Bronchial epithelial cell (primary cell): ENCODE results near the gene TOP1. TPM values are rescaled to one million over a fixed set of nuclear protein-coding genes. Genes with fewer than 3 reads are reported as not detected.

Experiments used
- DNase-seq: peaks from one replicate; pipeline ENCODE4 v3.0.0-alpha.2; 2010; ENCODE audit warnings: low read depth
- FAIRE-seq: peaks from 2 replicates; lab custom pipeline; 2011; peaks lifted over from hg19 to GRCh38; lab: Jason Lieb, UNC
- H3K27me3 ChIP-seq: 2 replicates; pipeline ENCODE4 v1.5.1; 2011; ENCODE audit warnings: low read length; ENCODE audit not compliant: control insufficient read depth, insufficient read depth
- H3K36me3 ChIP-seq: 2 replicates; pipeline ENCODE4 v1.5.1; 2011; ENCODE audit warnings: low read length; ENCODE audit not compliant: control insufficient read depth, insufficient read depth
- H3K4me3 ChIP-seq: 2 replicates; pipeline ENCODE4 v1.5.1; 2011; ENCODE audit warnings: mild to moderate bottlenecking, low read depth, low read length, control low read depth
- CTCF ChIP-seq: IDR thresholded peaks from 2 replicates; pipeline ENCODE4 v1.5.1; 2011; ENCODE audit warnings: mild to moderate bottlenecking, moderate library complexity, low read length, control low read depth, inconsistent platforms; ENCODE audit not compliant: insufficient read depth, severe bottlenecking
- total RNA-seq: library from RNA; depleted of rRNA; stranded (reverse); fragments of >200 nt; gene quantifications from 2 replicates; pipeline ENCODE4 v1.2.1, GENCODE V29; 2014

TOP1 gene
- total RNA-seq, 1 donor from 2014 or later: 18.2 TPM

GRCh38 chr20:41166201-41167117 lies 137.8 kb downstream of the TOP1 start:
- TF ChIP-seq CTCF: no peak
- FAIRE-seq: peak; percentile 52
- H3K27me3 ChIP-seq: no peaks in the 10 kb centered on the region
- no peak for DNase-seq
- H3K36me3 ChIP-seq: peaks cover 51% of the 10 kb centered on the region
- H3K4me3 ChIP-seq: no peak overlapping the region

- no peak for TF ChIP-seq CTCF
- Histone ChIP-seq H3K27me3 (no peaks in the 10 kb centered on the region), H3K4me3 (no peak overlapping the region), H3K36me3 (peaks cover 53% of the 10 kb centered on the region)
- no peak for FAIRE-seq
- DNase-seq: no peak
Measured at GRCh38 chr20:41167118-41167470, 138.5 kb downstream of the TOP1 start.

DNA sequence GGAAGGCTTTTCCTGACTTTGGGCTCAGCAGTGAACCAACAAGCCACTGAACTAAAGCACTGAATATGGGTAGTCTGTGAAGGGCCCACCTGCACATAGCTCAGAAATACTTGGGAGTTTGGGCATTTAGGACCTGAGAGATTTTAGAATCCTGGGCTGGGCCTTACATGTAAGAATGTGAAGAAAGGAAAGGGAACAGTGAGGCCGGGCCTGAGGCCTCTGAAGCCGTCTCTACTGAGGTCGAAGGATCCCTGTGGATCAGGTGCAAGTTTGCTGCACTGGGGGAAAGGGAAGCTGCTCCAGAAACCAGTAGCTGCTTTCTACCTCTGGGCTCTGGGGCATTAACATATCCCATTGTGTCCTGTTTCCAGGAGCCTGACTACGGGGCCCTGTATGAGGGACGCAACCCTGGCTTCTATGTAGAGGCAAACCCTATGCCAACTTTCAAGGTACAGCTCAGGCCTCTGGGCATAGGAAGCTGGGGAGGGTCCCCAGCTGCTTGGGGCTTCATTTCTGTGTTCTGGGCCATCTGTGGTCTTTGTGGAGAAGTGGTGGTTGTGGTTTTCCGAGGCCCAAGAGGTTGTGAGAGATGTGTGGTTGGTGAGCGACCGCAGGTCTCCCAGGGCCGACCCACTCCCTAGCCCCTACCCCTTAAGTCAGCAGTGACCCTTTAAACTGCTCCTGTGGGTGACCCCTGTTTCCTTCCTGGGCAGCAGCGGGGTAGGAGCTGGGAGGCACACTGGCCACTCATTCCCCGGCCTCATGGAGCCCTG lies 139.0 kb downstream of the TOP1 start:
- H3K36me3 ChIP-seq: peaks cover 52% of the 10 kb centered on the region
- FAIRE-seq (no peak), DNase-seq (no peak)
- no peak for TF ChIP-seq CTCF
- H3K4me3 ChIP-seq: no peak overlapping the region
- no peaks in the 10 kb centered on the region for H3K27me3 ChIP-seq

- FAIRE-seq (no peak), DNase-seq (no peak)
- H3K4me3 ChIP-seq: no peak overlapping the region
- H3K36me3 ChIP-seq: peaks cover 48% of the 10 kb centered on the region
- no peak for TF ChIP-seq CTCF
- no peaks in the 10 kb centered on the region for H3K27me3 ChIP-seq
Measured at GRCh38 chr20:41168281-41169161, 139.9 kb downstream of the TOP1 start.

DNA sequence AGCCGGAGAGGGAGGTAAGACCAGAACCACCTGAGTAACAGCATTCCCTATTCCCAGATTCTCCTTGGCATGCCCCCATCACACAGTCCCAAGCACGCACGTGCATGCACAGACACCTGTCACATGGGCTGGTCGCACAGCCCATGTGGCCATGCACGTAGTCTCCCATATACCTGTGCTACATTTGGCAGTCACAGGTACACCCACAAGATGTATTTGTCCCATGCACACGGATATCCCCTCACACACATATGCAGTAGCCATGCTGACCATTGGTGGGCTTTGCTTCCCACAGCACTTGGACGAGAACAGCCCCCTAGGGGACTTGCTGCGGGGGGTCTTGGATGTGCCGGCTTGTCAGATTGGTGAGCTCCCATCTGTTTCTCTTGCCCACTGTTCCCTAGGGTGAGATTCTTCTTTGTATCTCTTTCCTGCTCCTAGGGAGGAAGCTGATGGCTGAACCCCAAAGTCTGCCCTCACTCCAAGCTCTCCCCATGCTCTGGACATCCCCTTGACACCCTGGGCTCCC lies 140.6 kb downstream of the TOP1 start:
- no peak for TF ChIP-seq CTCF
- peaks cover 46% of the 10 kb centered on the region for H3K36me3 ChIP-seq
- DNase-seq: no peak

More for the DNA sequence above, 140.6 kb downstream of the TOP1 start:
- no peaks in the 10 kb centered on the region for H3K27me3 ChIP-seq
- H3K4me3 ChIP-seq: no peak overlapping the region
- peak; percentile 18 for FAIRE-seq
